H1 (cell line): ENCODE results near the gene LAMA3. TPM values are rescaled to one million over a fixed set of nuclear protein-coding genes. Genes with fewer than 3 reads are reported as not detected.

Source experiments
- CTCF ChIA-PET: fragments of 300-600 bp; sonication (Branson Sonifier 250); formaldehyde crosslinking; loops from one replicate; lab custom pipeline; 2021; ENCODE audit not compliant: partially characterized antibody; lab: Charles Lee
- POLR2A ChIA-PET: fragments of 300-600 bp; sonication (Branson Sonifier 250); formaldehyde crosslinking; loops from one replicate; lab custom pipeline; 2021; ENCODE audit warnings: inconsistent platforms; ENCODE audit not compliant: partially characterized antibody; lab: Charles Lee
- DNase-seq, 2 experiments: peaks; one replicate each; pipeline versions ENCODE4 v3.0.0 to v3.0.0-alpha.2; 2010 to 2022; ENCODE audit warnings: low spot score in 2 of 2, low read depth in 1 of 2, mixed read lengths in 1 of 2
- FAIRE-seq: peaks from 2 replicates; lab custom pipeline; 2011; peaks lifted over from hg19 to GRCh38; lab: Jason Lieb, UNC
- H2AFZ ChIP-seq: 2 replicates; pipeline ENCODE4 v1.8.1; 2012; ENCODE audit warnings: low read length, inconsistent platforms
- H2AK5ac ChIP-seq: 2 replicates; pipeline ENCODE4 v1.6.1; 2013; ENCODE audit warnings: low read depth, low read length
- H2BK120ac ChIP-seq: replicated peaks from 2 replicates; pipeline ENCODE3; 2013; ENCODE audit warnings: low read depth, low read length, inconsistent platforms
- H2BK12ac ChIP-seq: 2 replicates; pipeline ENCODE4 v1.6.1; 2013; ENCODE audit warnings: low read depth, low read length
- H2BK15ac ChIP-seq: 2 replicates; pipeline ENCODE4 v1.6.1; 2013; ENCODE audit warnings: low read length
- H2BK20ac ChIP-seq: 2 replicates; pipeline ENCODE4 v1.6.1; 2013; ENCODE audit warnings: low read length
- H2BK5ac ChIP-seq: 2 replicates; pipeline ENCODE4 v1.6.1; 2013; ENCODE audit warnings: low read depth, low read length
- H3K14ac ChIP-seq: 2 replicates; pipeline ENCODE4 v1.6.1; 2013; ENCODE audit warnings: inconsistent platforms; ENCODE audit not compliant: insufficient read length
- H3K18ac ChIP-seq: 2 replicates; pipeline ENCODE4 v1.6.1; 2013; ENCODE audit warnings: low read length; ENCODE audit errors: extremely low read depth
- H3K23ac ChIP-seq: 2 replicates; pipeline ENCODE4 v1.6.1; 2013; ENCODE audit warnings: inconsistent platforms; ENCODE audit not compliant: insufficient read length
- H3K23me2 ChIP-seq: 2 replicates; pipeline ENCODE4 v1.6.1; 2013; ENCODE audit warnings: low read depth, low read length
- H3K27ac ChIP-seq: 2 replicates; pipeline ENCODE4 v1.6.1; 2011; ENCODE audit warnings: low read depth, low read length, inconsistent platforms
- H3K27me3 ChIP-seq, 4 experiments: replicated peaks in 1 of 4; 1 replicate in 1 of 4; 2 replicates in 3 of 4; pipeline versions ENCODE4 v1.6.1 to v1.8.1; 2011 to 2013; ENCODE audit warnings: low read length in 3 of 4, mild to moderate bottlenecking in 3 of 4, inconsistent platforms in 2 of 4, mixed read lengths in 2 of 4, moderate library complexity in 1 of 4; ENCODE audit not compliant: control insufficient read depth in 3 of 4, insufficient read depth in 3 of 4; ENCODE audit errors: extremely low read depth in 1 of 4
- H3K36me3 ChIP-seq, 4 experiments: 2 replicates each; pipeline versions ENCODE4 v1.6.1 to v1.8.1; 2011 to 2013; ENCODE audit warnings: mild to moderate bottlenecking in 4 of 4, low read length in 3 of 4, moderate library complexity in 2 of 4, control low read depth in 1 of 4, inconsistent platforms in 1 of 4; ENCODE audit not compliant: insufficient read depth in 4 of 4, control insufficient read depth in 2 of 4
- H3K4ac ChIP-seq: replicated peaks from 2 replicates; pipeline ENCODE3; 2013; ENCODE audit warnings: low read length, low read depth, mixed read lengths, inconsistent platforms; ENCODE audit not compliant: insufficient read length
- H3K4me1 ChIP-seq, 4 experiments: replicated peaks in 1 of 4; 1 replicate in 1 of 4; 2 replicates in 3 of 4; pipeline versions ENCODE4 v1.6.1 to v1.8.1; 2011 to 2013; ENCODE audit warnings: low read length in 3 of 4, inconsistent platforms in 2 of 4, mixed read lengths in 1 of 4; ENCODE audit not compliant: insufficient read depth in 4 of 4, control insufficient read depth in 3 of 4
- H3K4me2 ChIP-seq, 2 experiments: 2 replicates each; pipeline versions ENCODE4 v1.6.1 to v1.8.1; 2011 to 2013; ENCODE audit warnings: low read depth in 2 of 2, low read length in 2 of 2, control low read depth in 1 of 2, inconsistent platforms in 1 of 2, mild to moderate bottlenecking in 1 of 2; ENCODE audit not compliant: insufficient read depth in 1 of 2
- H3K4me3 ChIP-seq, 4 experiments: fragments of 200-600, 300-600 bp in 1 of 4; sonication (generic), shearing (Covaris generic), sonication (Bioruptor Twin) in 1 of 4; 2 replicates each; pipeline versions ENCODE4 v1.5.1 to v1.8.1; 2011 to 2016; ENCODE audit warnings: low read length in 4 of 4, low read depth in 3 of 4, control low read depth in 2 of 4, inconsistent platforms in 2 of 4, mild to moderate bottlenecking in 2 of 4, mixed read lengths in 1 of 4, moderate library complexity in 1 of 4; ENCODE audit not compliant: insufficient read depth in 2 of 4; ENCODE audit errors: extremely low read depth in 1 of 4
- H3K56ac ChIP-seq: replicated peaks from 2 replicates; pipeline ENCODE3; 2013; ENCODE audit warnings: low read depth, mild to moderate bottlenecking, mixed read lengths, low read length, inconsistent platforms; ENCODE audit not compliant: insufficient read length
- H3K79me1 ChIP-seq: 2 replicates; pipeline ENCODE4 v1.6.1; 2013; ENCODE audit warnings: low read depth, low read length, control low read depth
- H3K79me2 ChIP-seq, 2 experiments: 2 replicates each; pipeline versions ENCODE4 v1.6.1 to v1.8.1; 2012 to 2013; ENCODE audit warnings: low read length in 2 of 2, mild to moderate bottlenecking in 2 of 2, inconsistent platforms in 1 of 2; ENCODE audit not compliant: insufficient read depth in 2 of 2, control insufficient read depth in 1 of 2
- H3K9ac ChIP-seq, 4 experiments: replicated peaks in 1 of 4; 1 replicate in 1 of 4; 2 replicates in 3 of 4; pipeline versions ENCODE4 v1.6.1 to v1.8.1; 2011 to 2013; ENCODE audit warnings: low read depth in 3 of 4, low read length in 3 of 4, control low read depth in 2 of 4, mild to moderate bottlenecking in 2 of 4, moderate library complexity in 2 of 4, inconsistent platforms in 1 of 4; ENCODE audit errors: extremely low read depth in 1 of 4
- H3K9me3 ChIP-seq, 2 experiments: 2 replicates each; pipeline versions ENCODE4 v1.6.1 to v1.8.1; 2012 to 2013; ENCODE audit warnings: mild to moderate bottlenecking in 2 of 2, moderate library complexity in 2 of 2, control low read depth in 1 of 2, inconsistent platforms in 1 of 2, low read depth in 1 of 2, low read length in 1 of 2, mixed read lengths in 1 of 2; ENCODE audit not compliant: insufficient read depth in 2 of 2
- H4K20me1 ChIP-seq, 2 experiments: replicated peaks in 1 of 2; 2 replicates each; pipeline versions ENCODE3 to v1.8.1; 2011 to 2013; ENCODE audit warnings: inconsistent platforms in 2 of 2, low read length in 2 of 2, mild to moderate bottlenecking in 1 of 2; ENCODE audit not compliant: insufficient read depth in 2 of 2, control insufficient read depth in 1 of 2
- H4K5ac ChIP-seq: 2 replicates; pipeline ENCODE4 v1.6.1; 2013; ENCODE audit warnings: low read length, low read depth, mixed read lengths, inconsistent platforms; ENCODE audit not compliant: insufficient read length
- H4K8ac ChIP-seq: 2 replicates; pipeline ENCODE4 v1.8.0; 2013; ENCODE audit warnings: mild to moderate bottlenecking, moderate library complexity, low read length, inconsistent platforms; ENCODE audit not compliant: insufficient read depth; ENCODE audit errors: extremely low read depth
- H4K91ac ChIP-seq: replicated peaks from 2 replicates; pipeline ENCODE3; 2013; ENCODE audit warnings: low read length, mixed read lengths, inconsistent platforms; ENCODE audit not compliant: insufficient read length
- TAF1 ChIP-seq: IDR thresholded peaks from 2 replicates; pipeline ENCODE4 v1.6.1; 2011; ENCODE audit warnings: mild to moderate bottlenecking, low read depth, low read length
- WGBS, 2 experiments: shearing (Covaris generic) in 1 of 2; methylation state at CpG; one replicate each; pipeline versions ENCODE4 v1.1.6 to v1.1.7; 2013 to 2015; ENCODE audit warnings: low lambda C conversion rate in 2 of 2, mixed read lengths in 2 of 2, inconsistent platforms in 1 of 2, low coverage in 1 of 2, missing lambda C conversion rate in 1 of 2; ENCODE audit not compliant: insufficient replicate concordance in 2 of 2, insufficient coverage in 1 of 2, insufficient read length in 1 of 2; ENCODE audit errors: extremely low coverage in 1 of 2, missing lambda C conversion rate in 1 of 2; 5-methylcytosine and 5-hydroxymethylcytosine counted together
- polyA plus RNA-seq, 7 experiments: library from polyadenylated mRNA; depleted of rRNA in 3 of 7; stranded (reverse) in 5 of 7; unstranded in 2 of 7; fragments of >200 nt in 5 of 7; fragments of 200-250 nt in 2 of 7; gene quantifications; 1 replicate in 5 of 7; 2 replicates in 1 of 7; 4 replicates in 1 of 7; pipeline versions ENCODE4 v1.2.1 to v1.2.3, GENCODE V29; 2011 to 2013; ENCODE audit warnings: missing spikeins in 2 of 7, mixed read lengths in 2 of 7
- total RNA-seq: library from RNA; stranded (reverse); fragmentation: NEBNext Ultra II Directional; extraction: Animal tissue kit (Norgen Biotek cat#: 25700); gene quantifications from 2 replicates; pipeline ENCODE4 v1.2.1, GENCODE V29; 2021

Gene LAMA3
- total and polyA plus RNA-seq, 2 of the 8 experiments (the other 6 are each of a cell fraction or from before 2014, with no cell fraction given): 0.76 to 5.0 TPM

DNA sequence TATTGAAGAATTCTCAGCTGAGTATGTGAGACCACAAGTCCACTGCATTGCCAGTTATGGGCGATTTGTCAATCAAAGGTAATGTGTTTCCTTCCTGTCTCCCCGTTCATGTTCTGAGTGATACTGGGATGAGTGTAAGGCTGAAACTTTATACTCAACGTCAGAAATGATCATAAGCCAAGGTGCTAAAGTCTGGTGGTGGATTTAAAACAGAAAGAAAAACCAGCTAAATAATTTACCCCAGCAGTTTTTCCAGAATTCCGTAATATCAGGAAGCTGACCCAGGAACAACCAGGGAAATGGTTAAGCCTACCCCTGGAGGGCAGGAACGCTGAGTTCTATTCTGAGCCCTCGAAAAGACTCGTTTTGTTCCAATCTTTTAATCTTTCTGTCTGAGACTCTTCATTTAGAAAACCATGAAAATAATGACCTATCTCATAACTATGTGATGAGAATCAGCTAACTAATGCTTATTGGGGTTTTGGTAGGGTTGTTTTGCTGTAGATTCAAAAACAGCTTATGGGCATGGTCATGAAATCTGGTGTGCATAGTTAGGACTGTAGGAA is 149.6 kb downstream of the LAMA3 start:
- H4K5ac ChIP-seq: no peak overlapping the region
- FAIRE-seq (no peak), DNase-seq (no peak)
- H4K20me1 ChIP-seq: no peaks in the 10 kb centered on the region
- H2BK20ac ChIP-seq: no peak overlapping the region
- no peak overlapping the region for H3K4me3 ChIP-seq
- H3K4me1 ChIP-seq: no peaks in the 10 kb centered on the region; a peak in 1 of 7 replicates
- POLR2A ChIA-PET: no interaction called here
- H3K18ac ChIP-seq: no peak overlapping the region
- H3K4me2 ChIP-seq: no peak overlapping the region
- no peaks in the 10 kb centered on the region for H3K23me2 ChIP-seq
- H3K14ac ChIP-seq: no peak overlapping the region
- no peak overlapping the region for H2AFZ ChIP-seq
- H2BK120ac ChIP-seq: no peak overlapping the region
- H3K56ac ChIP-seq: no peak overlapping the region
- no peak overlapping the region for H3K27ac ChIP-seq
- no peak overlapping the region for H3K4ac ChIP-seq
- no peaks in the 10 kb centered on the region for H3K27me3 ChIP-seq
- H3K36me3 ChIP-seq: no peaks in the 10 kb centered on the region
- H2BK5ac ChIP-seq: no peak overlapping the region
- no peak overlapping the region for H4K91ac ChIP-seq
- H2AK5ac ChIP-seq: no peak overlapping the region
- H3K9me3 ChIP-seq: no peaks in the 10 kb centered on the region
- no peak overlapping the region for H2BK15ac ChIP-seq
- 85% methylated on average over 7 of the region's 7 CpGs; no CpG with 5 or more reads in 1 of the 2 experiments for WGBS, 2 experiments
- H3K9ac ChIP-seq: no peak overlapping the region
- no peaks in the 10 kb centered on the region for H3K79me1 ChIP-seq
- no peak overlapping the region for H4K8ac ChIP-seq
- H2BK12ac ChIP-seq: no peak overlapping the region
- CTCF ChIA-PET: interaction anchor here (1.0 to 2.6 kb wide), 4 partner anchors 10 to 80 kb away, joined by 3 to 9 read pairs (median 6); no protein-coding TSS in a partner anchor
- no peaks in the 10 kb centered on the region for H3K79me2 ChIP-seq
- no peak overlapping the region for H3K23ac ChIP-seq
- TF ChIP-seq TAF1: no peak
